Embryonic facial prominence (tissue), 1 donor: ENCODE measurements around the gene GRB14.

Experiments used
- DNase-seq: peaks from one replicate; pipeline ENCODE4 v3.0.0-alpha.2; 2016; ENCODE audit errors: extremely low spot score

The GRB14 gene

GRCh38 chr2:164613321-164613982 is 7.8 kb downstream of the GRB14 start:
- DNase-seq: no peak

DNA sequence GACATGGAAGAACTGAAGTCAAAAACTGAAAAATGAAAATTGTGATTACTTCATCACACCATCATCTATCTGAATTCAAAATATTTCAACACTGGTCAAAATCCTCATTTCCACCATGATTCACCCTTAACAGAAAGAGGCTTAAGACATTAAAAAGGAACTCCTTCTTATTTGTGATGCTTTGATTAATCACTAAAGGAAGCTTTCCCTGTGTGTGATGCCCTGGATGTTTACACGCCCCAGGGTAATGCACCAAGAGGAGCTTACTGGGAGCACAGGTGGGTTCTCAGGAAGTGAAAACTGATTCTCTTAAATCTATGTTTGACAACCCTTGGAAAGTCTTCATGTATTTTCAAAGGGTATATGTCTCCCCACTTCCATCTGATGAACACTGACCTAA is 11.5 kb downstream of the GRB14 start:
- DNase-seq: no peak

DNA sequence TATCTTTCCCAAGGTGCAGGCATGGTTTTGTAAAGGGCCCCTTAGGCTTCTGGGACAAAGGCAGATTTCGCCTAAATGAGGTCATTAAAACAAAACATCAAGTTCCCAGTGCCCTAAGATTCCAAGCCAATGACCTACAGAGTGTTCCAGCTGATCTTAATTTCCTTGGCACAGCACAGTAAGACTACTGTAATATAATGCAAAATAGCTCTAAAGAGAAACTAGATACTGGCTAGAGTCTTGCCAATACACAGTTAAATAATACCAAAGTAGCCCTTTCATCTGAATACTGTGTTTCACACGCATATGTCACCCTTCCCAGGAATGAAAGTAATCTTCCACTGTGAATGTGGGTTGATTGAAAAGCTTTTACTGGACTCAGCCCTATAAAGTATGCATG is 14.7 kb downstream of the GRB14 start:
- DNase-seq: no peak

DNA sequence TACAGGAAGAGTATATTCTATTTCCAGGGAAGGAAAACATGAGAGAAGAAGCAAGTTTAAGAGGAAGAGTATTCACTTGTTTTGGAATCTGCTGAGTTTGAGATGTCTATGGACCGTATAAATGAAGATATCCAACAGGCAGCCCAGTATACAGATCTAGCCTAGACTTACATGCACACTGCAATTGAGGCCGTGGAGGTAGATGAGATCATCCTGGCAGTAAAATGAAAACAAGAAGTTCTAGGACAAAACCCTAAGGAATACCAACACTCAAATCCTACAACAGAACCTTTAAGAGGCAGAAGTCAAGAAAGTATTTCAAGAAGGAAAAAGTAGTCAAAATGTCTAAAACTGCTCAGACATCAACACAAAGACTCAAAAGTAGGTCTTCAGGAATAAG is 16.0 kb downstream of the GRB14 start:
- DNase-seq: no peak

DNA sequence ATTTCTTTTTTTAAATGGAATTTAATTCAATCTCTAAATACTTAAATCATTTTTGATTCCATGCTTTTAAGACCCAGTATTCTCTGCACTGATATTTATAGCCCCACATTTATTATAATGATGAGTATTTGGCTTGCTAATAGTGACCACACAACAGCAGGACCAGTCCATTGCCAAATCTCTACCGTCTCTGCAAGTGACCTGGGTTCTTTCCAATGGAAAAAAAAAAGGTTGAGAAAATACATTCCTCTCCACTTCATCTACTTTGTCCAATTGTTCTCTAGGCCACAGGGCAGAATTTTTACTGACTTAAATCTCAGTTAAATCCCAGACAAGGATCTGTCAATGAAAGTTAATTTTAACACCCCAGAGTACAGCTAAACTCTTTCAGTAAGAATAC is 20.5 kb downstream of the GRB14 start:
- DNase-seq: no peak

DNA sequence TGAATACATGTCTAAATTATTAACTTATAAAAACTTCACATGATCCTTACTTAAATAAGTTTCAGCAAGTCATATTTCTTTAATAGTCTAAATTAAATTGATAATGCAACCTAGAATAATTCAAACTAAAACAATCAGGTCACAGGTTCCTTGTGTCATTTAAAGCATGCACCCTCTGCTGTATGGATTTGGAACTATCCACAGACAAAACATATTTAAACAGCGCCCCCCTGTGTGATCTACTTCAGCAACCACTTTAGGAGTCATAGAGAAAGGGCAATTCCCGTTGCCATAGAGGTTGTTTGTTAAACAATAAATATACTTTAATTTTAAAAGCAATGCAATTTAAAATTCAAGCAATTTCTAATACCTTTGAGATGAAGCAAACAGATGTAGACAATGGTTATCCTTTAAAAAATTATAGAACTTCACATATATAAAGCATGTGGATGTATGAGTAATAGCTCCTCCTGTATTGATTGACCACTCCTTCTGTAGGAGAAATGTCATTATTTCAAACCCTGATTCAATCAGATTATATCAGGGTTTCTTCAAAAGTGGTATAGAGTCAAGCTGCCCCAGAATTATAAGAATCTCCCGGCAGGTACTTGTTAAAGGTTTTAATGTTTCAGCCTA is 21.2 kb downstream of the GRB14 start:
- DNase-seq: no peak

GRCh38 chr2:164597983-164598382 is 23.3 kb downstream of the GRB14 start:
- DNase-seq: no peak

GRCh38 chr2:164595031-164595430 is 26.3 kb downstream of the GRB14 start:
- DNase-seq: no peak

- DNase-seq: no peak
Measured at GRCh38 chr2:164593959-164594358, 27.3 kb downstream of the GRB14 start.

- DNase-seq: no peak
Measured at GRCh38 chr2:164593541-164593940, 27.7 kb downstream of the GRB14 start.

DNA sequence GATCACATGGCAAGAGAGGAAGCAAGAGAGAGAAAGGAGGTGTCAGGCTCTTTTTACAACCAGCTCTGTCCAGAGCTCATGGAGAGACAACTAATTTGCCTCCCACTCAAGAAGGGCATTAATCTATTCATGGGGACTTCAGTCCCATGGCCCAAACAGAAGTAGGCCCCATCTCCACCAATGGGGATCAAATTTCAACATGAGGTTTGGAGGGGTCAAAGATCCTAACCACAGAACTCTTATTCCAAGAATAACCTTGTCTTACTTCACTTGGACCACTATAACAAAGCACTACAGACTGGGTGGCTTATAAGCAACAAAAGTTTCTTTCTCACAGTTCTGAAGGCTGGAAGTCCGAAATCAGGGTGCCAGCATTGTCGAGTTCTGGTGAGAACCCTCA is 31.8 kb downstream of the GRB14 start:
- DNase-seq: no peak

- no peak for DNase-seq
Measured at GRCh38 chr2:164581050-164581449, 40.2 kb downstream of the GRB14 start.

- no peak for DNase-seq
Measured at GRCh38 chr2:164574931-164575330, 46.4 kb downstream of the GRB14 start.

DNA sequence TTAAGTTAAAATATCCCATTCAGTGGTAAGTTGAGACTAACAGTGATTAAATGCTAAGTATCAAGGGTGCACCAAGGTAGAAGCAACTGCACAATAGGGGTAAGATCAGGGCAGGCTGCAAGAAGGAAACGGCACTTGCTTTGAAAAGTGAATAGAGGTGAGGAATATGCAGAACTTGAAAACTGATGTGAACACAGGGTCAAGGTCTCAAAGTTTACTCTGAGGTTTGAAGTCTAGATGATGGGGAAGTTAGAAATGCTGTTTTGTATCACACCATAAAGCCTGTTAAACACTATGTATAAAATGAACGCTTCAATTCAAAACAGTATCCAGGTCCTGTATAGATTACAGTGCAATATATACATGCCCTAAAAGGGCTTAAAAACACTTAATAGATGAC is 50.8 kb downstream of the GRB14 start:
- no peak for DNase-seq

DNA sequence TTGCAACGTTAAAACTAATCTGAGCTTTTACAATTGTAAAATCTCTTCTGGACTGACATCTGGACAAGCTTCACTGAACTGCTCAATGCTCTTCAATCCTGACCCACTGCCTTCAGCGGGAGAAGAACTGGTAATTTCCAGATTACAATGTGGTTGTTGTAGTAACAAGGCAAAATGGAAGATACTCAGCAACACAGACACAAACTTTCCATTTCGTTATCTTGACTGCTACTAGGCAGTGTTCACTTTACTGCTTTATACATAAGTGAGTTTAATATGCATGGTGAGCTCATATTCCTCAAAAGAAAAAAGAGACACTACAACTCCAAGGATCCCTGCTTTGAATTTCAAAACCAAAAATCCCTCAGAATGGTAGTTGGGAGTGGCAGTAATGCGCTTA is 51.9 kb downstream of the GRB14 start:
- no peak for DNase-seq

- DNase-seq: no peak
Measured at GRCh38 chr2:164568317-164568716, 53.0 kb downstream of the GRB14 start.

- no peak for DNase-seq
Measured at GRCh38 chr2:164567335-164567989, 53.8 kb downstream of the GRB14 start.

GRCh38 chr2:164565359-164565758 is 55.9 kb downstream of the GRB14 start:
- DNase-seq: no peak

- no peak for DNase-seq
Measured at GRCh38 chr2:164562666-164563065, 58.6 kb downstream of the GRB14 start.

GRCh38 chr2:164561991-164562390 is 59.3 kb downstream of the GRB14 start:
- DNase-seq: no peak

DNA sequence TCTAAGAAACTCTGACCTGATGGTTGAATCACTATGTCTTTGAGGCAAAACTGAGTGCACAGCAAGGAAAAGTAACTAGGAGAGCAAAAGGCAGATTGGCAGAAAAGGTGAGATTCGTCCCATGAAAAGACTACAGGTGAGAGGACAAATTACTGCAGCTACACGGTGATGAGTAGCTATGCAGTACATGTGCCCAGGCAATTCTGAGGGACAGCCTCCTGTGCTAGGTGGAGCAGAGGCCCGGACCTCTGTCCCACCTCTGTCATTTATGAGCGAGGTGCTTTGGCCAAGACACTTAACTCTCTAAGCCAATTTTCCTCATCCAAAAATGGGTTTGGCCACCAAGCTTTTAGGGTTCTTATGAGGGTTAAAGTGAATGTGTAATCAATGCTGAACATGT is 59.9 kb downstream of the GRB14 start:
- DNase-seq: no peak

- DNase-seq: no peak
Measured at GRCh38 chr2:164560902-164561301, 60.4 kb downstream of the GRB14 start.

- DNase-seq: no peak
Measured at GRCh38 chr2:164560181-164560792, 61.0 kb downstream of the GRB14 start.
